ENCODE measurements around the gene TBCC.

GRCh38 chr6:42756722-42757121 lies 10.8 kb upstream of the TBCC start:
- TF ChIP-seq, protein P1, sequence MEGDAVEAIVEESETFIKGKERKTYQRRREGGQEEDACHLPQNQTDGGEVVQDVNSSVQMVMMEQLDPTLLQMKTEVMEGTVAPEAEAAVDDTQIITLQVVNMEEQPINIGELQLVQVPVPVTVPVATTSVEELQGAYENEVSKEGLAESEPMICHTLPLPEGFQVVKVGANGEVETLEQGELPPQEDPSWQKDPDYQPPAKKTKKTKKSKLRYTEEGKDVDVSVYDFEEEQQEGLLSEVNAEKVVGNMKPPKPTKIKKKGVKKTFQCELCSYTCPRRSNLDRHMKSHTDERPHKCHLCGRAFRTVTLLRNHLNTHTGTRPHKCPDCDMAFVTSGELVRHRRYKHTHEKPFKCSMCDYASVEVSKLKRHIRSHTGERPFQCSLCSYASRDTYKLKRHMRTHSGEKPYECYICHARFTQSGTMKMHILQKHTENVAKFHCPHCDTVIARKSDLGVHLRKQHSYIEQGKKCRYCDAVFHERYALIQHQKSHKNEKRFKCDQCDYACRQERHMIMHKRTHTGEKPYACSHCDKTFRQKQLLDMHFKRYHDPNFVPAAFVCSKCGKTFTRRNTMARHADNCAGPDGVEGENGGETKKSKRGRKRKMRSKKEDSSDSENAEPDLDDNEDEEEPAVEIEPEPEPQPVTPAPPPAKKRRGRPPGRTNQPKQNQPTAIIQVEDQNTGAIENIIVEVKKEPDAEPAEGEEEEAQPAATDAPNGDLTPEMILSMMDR (IDR thresholded peaks at IDR 0.05) = no peak
- no peak for TF ChIP-seq POLR2A (IDR thresholded peaks at IDR 0.05)
